ENCODE data around the gene BABAM2.

Gene BABAM2

DNA sequence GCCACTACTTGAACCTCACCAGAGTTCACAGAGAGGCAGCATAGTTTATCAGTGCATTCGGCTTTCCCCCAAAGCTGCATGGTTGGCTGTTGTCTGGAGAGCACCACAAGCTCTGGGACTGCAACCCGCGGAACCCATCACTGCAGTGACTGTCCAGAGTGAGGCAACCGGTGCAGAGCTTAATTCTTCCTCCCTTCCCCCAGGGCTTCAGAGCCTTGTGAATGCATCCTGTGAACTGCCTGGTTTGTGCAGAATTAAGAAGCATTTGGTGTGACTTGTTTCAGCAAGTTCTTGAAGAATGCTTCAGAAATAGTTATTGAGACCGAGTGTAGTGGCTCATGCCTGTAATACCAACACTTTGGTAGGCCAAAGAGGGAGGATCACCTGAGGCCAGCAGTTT lies 402.9 kb downstream of the BABAM2 start:
- no peak for DNase-seq

DNA sequence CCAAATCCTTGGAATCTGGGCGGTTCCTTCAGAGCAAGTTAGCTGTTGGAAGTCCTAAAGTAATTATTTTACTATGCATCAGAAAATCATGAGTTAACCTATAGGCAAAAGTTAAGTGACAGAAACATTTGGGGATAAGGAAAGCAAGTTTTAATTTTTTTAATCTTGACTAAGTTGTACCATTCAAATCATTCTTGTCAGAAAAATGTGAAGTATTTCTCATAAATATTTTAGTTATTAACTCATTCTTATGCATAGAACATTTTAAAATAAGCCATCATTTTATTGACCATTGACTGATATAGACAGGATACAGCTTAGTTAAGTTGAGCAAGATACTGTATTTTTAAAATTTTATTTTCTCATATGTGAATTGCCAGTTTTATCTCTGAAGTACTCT lies 403.9 kb downstream of the BABAM2 start:
- no peak for DNase-seq

DNA sequence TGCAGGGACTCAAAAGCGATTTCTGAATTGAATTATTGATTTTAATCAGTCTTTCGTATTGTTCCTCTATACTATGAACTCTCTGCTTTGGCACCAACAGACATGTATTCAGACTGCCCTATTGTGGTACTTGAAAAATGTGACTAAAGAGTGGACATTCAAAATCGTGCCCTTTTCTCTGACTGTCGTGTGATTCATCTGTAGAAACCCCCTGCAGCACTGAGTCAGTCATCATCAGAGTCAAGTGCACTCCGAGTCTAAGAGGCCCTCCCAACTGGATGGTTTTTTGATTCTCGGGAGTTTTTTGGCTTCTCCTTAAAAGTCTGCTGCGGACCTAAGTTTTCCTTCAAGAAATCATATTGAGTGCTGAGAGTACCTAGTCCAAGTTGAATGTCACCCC lies 405.7 kb downstream of the BABAM2 start:
- no peak for DNase-seq

DNA sequence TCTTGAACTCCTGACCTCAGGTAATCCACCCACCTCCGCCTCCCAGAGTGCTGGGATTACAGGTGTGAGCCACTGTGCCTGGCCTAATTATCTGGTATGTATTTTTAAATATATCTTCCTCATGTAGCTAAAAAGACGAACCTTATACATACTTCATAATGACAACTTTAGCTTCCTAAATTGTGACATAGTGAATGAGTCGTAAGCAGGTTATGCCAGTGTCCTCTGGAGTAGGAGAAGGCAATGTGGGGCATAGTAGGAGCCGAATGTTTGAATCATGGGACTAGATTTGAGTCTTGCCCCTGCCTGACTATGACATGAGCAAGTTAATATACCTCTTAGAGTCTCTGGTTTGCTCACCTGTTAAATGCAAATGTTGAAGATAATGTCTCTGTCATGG lies 406.4 kb downstream of the BABAM2 start:
- DNase-seq: no peak

DNA sequence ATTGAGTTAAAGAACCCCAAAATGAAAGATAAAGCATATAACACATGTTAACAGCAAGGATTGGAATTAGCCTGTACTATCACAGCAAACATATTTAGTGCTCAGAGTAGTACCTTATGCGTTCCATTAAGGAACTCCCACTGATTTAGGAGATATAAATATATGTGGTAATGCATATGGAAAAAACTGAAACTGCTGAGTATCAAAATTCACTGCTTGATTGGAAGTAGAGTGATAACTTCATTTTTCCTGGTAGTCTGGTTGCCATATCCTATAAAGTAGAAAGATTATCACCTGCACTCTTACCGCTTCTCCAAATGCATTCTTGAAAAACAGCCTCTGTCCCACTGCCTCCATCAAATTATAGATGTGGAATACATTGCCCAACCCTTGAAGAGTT lies 407.0 kb downstream of the BABAM2 start:
- no peak for DNase-seq

DNA sequence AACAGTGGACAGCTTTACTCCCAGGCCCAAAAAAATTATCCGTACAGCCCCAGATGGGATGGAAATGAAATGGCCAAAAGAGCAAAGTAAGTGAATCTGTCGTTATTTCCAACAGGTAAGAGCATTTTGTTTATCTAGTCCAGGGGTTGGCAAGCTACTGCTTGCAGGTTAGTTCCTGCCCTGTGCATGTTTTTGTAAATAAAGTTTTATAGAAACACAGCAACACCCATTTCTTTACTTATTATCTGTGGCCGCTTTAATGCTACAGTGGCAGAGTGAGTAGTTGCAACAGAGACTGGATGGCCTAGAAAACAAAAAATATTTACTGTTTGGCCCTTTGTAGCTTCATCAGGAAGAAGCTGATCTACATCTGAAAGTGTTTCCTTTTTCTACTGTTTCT lies 407.9 kb downstream of the BABAM2 start:
- DNase-seq: no peak

DNA sequence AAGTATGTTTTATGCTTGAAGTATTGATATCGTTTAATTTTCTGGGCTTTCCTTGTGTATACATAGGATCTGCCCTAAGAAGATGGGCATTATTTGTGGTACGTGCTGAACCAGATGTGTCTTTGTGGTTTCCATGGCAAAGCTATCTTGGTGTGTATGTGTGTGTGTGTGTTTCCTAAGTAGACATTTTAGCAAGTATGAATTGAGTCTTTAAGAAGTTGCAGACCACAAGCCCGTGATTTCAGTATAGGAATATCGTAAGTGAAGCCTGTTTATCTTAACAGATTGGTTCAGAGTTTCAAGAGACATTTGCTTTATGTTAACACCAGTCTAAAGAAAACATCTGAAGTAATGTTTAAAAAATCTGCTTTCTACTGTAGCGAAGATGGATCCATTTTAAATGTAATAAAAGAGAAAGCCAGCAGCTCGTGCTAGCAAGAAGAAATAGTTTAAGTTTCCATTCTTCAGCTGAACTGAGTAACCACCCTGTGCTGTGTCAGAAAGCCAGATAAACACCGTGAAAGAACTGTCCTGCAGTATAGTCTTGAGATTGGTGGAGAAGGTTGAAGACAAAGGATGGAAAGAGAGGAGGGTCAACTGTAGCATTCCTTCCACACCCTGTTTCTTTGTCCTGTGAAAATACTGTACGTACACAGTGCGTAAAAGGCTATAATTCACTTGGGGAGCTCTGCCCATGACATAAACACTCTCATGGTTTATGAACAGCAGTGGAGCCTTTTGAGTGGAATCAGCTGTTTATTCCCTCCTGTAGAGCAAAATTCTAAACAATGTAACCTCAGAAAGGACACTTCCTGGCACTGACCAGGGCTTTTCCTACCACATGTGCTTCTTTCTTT lies 410.2 kb downstream of the BABAM2 start:
- DNase-seq: no peak

DNA sequence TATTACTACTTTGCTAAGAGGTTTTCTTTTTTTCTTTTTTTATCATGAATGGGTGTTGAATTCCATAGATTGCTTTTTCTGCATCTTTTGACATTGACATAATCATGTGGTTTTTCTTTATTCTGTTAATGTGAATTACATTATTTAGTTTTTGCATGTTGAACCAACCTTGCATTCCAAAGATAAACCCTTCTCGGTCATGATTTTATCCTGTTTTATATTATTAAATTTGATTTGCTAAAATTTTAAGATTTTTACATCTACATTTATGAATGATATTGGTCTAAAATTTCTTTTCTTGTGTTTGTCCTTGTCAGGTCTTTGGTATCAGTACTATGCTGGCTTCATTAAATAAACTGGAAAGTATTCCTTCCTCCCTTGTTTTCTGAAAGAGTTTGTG lies 414.7 kb downstream of the BABAM2 start:
- DNase-seq: no peak

DNA sequence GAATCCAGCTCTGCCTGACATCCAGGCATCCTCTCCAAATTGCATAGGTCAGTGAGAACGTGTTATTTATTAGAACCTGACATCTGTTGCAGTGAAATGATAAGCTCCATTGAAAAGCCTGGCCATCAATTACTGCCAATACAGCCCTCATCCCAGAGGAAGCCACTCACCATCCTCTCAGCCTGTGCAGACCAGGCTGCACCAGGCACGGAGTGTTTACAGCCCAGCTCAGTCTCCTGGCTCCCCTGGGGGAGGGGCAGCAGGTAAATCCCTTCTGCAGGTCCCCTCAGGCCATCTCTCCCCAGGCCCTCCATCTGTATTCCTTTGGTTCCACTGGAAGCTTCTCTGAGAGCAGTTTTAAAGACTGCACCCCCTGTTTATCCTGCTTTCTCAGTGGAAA lies 419.6 kb downstream of the BABAM2 start:
- no peak for DNase-seq

DNA sequence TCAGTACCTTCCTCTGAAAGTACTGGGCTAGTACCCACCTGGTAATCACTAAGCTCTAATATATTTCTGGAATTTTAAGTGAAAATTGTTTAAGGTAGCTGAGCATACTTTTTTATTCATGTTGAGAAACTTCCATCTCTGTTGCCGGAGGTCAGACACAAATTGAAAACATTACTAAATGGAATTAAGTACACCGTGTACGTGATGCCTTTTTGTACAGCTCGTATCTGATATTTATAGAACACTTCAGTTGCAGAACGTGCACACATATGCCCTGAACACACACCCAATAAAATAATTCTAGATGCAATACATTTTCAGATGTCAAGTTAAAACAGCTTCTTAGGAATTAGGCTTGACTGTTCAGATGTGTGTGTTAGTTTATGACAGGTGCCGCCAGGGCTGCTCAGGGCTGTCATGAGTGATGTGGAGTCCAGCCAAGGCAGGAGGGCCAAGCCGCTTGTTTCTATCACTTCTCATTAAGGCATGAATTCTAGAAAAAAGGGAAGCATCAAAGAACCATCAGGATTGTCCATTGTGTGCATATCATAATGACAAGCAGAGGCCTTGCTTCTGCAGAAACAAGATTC lies 421.2 kb downstream of the BABAM2 start:
- DNase-seq: no peak

DNA sequence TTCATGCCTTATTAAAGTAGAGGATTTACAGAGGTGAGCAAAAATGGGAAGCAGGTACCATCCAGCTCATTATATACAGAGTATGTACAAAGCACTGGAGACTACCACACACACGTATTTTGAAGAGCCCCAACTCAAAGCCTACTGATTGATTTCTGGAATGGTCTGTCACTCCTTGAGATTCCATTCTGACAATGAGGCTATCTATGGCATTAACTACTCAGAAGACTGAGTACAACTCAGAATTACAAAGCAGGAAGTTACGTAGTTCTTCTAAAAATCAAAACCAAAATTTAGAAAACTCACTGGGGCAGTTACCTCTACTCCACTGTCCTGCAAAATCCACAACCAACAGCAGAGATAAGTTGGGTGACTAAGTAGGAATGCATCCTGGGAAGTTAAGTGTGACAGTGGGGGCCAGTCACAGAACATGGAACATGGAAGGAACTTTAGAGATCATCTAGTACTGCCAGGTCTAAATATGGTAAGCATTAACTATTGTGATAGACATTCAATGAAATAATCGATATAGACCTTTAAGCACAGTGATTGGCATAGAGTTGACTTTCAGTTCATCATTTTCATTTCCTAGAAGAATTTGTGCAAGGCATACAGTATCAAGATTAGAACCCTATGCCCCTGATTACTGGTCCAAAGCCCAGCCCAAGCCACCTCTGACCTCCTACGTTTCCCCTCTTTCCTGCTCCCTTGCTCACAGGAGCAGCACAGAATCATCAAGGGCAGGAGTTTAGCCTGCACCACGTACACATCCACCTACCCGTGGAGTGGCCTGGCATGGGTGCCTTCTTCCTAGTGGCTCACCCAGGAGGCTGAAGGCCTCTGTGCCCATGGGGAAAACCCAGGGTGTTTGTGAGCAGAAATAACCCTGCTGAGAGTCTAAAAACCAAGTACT lies 422.0 kb downstream of the BABAM2 start:
- DNase-seq: no peak

DNA sequence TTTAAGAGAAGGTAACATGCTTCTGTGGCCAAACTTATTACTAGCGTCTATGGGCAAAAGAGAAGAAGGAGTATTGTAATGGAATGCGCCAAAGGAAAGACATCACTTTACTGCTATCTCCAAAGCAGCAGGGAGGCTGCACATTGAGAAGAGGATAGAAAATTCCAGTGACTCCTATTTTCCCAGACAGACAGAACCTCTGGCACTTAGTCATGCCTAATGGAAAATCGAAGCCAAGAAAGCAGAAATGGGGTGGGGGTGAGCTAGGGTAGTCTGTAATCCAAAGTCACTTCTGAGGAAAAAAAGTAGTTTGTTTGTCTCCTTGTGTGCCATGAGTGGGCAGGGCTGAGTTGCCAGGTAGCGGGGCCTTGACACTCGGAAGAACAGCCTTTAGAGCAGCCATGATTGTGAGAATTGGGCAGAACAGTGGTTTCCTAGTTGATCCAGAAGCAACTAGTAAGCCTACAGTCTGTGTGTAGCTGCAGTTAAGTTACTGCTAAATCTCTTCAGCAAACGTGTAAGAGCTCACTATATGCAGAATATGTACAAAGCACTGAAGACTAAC lies 422.8 kb downstream of the BABAM2 start:
- DNase-seq: no peak

DNA sequence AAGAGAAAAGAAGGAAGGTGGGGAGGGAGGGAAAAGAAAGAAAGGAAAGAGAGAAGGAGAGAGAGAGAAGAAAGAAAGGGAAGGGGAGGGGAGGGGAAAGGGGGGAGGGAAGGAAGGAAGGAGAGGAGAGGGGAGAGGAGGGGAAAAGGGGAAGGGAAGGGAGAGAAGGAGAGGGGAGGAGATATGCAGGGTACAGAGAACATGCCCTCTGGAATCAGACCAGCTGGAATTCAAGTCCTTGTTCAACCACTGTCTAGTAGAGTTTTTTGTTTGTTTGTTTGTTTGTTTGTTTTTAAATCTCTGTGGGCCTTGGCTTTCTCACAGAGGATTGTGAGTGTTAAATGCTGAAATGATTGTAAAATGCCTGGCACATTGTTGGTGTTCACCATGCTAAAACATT lies 424.4 kb downstream of the BABAM2 start:
- no peak for DNase-seq

DNA sequence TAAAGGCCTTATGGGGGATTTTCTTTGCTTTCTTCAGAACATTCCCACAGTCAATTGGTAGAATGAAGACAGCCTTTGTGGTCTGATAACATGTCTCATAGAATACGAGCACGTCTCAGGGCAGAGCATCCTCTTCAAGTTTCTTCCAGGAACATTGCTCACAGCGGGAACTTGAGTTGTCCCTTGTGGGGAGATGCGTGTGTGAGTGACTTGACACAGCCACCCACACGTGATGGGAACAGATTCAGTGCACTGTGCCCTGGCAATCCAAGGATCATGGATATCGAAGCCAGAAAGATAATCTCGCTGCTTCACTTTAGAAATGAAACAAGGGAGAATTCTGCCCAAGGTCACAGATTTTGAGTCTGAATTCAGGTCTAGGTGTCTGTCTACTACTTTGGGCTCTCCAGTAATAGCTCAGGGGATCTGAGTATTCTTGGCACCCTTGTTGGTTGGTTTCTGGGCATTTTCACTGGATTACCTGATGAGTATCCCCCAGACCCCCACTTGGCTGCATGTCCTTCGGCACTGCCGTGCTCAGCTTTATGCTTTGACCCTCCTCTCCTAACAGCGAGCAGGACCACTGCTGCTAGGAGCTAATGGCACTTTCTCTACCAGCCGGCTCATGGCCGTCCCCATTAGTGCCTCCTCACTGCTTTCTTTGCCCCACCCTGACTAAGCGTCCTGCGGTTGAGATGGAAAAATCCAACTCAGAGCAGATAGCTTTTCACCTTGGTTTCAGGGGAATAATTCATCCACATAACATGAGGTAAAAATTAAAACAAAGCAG lies 426.2 kb downstream of the BABAM2 start:
- no peak for DNase-seq

DNA sequence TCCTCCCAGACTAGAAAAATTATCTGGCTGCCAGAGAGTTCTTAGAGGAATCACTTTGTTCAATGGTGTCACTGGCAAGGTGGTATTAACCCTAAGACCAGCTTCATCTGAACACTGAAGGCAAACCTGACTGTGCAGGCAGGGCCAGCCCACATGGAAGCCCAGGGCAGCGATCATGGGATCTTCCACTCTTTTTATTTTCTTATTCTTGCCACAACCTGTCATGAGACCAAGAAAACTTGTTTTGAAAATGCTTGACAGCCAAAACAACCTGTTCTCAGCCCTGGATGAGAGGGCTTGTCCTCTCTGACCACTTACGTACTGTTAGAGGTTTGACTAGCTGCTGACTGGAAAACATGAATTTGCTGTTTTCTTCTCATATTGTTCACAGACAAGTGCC lies 426.9 kb downstream of the BABAM2 start:
- DNase-seq: no peak

DNA sequence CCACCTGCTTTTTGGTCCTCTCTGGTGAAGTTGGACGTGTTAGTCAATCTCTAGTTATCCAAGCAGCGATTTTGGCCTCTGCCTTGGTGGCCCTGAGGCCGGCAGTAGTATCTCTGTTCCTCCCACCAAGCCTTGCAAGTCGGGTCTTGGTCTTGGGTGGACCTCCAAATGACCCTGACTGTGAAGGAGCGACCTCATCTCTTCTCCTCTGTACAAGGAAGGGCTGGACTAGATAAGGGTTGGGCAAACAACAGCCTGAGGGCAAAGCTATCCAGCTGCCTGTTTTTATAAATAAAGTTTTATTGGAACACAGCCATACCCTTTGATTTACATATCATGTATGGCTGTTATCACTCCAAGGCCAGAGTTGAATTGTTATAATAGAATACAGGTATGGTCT lies 427.5 kb downstream of the BABAM2 start:
- DNase-seq: no peak

DNA sequence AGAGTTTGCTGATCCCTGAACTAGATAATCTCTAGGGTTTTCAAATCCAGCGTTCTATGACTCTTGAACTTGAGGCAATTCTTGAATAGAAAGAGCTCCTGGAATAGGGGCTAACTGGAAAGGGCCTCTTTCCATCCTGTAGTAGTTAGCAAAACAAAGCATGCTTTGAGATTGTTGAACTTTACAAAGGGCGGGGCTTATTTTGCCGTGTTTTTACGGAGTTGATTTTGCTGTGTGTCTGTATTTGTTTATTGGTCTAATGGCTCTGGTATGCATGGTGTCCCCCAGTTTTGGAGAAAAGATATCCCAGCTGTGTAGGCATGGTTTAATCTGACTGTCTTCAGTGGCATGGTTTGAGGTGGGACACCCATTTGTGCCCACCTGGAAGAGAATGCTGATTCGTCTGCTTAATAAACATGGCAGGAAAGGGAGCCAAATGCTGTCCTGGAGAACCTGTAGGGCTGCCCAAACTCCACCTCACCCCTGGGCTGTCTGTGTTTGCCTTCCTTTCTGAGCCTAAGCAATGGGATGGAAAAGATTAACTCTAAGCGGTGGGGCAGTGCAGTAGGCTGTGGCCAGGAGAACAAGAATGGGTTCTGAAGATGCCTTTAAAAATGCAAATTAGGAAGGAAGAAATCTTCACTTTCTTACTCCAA lies 428.1 kb downstream of the BABAM2 start:
- DNase-seq: no peak

DNA sequence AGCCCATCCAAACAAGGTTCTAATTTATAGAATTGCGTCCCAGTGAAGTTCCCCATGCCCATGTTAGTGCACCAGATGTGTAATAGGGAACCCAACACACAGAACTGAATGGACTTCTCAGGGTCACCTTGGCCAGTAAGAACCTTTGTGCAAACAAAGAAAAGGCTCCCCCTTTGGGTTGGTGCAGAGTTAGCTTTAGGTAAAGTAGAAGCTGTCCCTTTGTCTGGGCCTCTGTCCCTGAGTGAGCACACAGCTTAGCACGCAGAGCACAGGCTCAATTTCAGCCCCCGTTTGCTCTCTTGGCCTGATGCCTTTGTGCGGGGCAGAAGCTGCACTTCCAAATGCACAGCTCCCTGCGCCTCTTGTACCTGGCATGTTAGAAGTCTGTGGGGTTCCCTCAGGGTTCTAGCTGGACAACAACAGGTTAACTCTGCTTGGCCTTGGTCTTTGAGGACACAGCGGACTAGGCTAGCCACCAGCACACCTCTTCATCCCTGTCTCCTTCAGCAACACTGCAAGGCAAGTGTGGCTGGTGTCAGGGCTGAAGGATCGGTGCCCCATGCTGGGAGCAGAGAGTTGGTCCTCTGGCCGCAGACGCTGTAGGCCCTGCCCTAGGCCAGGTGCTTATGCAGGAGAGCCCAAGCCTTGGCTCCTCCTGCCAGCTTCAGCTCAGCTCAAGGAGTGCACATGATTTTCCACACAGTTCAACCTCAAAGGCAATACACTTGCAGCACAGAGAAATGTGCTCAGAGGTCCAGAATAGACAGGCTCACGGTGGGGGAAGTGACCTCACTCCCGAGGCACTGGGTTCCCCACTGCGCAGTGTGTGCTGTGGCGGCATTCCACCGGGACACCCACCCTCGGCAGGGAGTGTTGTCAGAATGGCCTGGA lies 428.8 kb downstream of the BABAM2 start:
- no peak for DNase-seq

DNA sequence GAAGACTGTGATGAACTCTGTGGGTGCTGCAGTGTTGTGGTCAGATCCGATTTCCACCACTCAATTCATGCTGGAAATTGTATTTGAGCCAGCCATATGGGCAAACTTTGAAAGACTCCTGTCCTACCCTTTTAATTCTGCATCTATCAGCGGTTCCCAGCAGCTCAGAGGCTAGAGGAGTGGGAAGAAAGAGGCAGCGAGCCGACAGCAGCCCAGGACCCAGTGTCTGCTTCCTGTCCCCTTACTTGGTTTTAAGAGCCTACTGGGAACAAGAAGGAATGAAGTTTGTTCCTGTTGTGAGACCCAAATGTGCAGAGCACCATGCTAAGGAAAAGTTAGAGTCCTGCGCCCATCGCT lies 429.5 kb downstream of the BABAM2 start:
- DNase-seq: no peak

DNA sequence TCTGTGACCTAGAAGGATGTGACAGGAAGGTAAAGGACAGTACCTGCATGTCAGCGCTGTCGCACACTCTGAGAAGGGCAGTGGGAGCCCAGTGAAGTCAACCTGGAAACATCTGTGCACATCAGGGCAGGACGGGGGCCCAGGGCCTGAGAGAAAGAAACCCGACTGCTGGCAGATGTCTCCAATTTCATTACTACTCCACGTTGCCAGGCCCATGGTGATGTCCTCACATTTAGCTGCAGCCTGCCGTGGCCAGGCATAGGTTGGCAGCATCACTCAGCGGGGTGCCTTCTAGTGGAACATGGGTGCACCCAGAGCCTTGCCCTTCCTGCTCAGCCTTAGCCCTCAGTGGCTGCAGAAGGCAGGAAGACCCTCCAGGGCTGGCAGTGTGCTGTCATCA lies 429.8 kb downstream of the BABAM2 start:
- no peak for DNase-seq

DNA sequence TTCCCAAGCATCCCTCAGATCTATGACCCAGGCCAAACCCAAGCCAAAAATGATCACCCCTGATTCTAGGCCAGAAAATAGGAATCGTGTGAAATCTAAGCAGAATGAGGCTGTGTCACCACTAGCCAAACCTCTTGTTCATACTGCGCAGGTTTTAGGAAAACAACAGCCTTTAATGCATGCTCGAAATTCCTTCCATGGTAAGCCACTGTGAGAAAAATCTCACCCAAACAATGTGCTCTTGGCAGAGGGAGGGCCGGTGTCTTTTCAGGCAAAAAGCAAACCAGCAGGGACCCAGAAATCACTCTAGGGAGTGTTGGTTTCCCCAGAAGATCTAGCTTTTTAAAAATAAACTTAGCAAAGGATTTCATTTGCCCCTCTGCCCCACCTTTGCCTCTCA lies 430.9 kb downstream of the BABAM2 start:
- DNase-seq: no peak
